ENCODE data around the gene ILDR2.

DNA sequence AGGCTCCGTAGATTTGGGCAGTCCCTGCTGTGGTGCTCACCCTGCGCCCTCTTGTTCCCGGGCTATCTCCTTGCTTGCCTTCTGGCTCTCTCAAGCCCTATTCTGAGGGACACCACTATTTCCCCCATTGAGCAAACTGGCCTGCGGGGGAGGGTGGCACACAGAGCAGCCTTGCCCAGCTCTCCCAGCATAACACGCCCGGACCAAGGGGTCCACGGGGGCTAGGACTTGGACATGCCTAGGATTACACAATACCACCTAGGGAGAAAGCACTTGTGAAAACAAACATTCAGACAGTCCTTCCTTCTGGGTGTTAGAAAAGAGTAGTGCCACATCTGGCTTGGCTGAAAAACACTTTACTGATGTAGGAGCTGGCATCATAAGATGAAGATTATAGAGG lies 106.7 kb downstream of the ILDR2 start:
- TF ChIP-seq, protein P1, sequence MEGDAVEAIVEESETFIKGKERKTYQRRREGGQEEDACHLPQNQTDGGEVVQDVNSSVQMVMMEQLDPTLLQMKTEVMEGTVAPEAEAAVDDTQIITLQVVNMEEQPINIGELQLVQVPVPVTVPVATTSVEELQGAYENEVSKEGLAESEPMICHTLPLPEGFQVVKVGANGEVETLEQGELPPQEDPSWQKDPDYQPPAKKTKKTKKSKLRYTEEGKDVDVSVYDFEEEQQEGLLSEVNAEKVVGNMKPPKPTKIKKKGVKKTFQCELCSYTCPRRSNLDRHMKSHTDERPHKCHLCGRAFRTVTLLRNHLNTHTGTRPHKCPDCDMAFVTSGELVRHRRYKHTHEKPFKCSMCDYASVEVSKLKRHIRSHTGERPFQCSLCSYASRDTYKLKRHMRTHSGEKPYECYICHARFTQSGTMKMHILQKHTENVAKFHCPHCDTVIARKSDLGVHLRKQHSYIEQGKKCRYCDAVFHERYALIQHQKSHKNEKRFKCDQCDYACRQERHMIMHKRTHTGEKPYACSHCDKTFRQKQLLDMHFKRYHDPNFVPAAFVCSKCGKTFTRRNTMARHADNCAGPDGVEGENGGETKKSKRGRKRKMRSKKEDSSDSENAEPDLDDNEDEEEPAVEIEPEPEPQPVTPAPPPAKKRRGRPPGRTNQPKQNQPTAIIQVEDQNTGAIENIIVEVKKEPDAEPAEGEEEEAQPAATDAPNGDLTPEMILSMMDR (IDR thresholded peaks at IDR 0.05): no peak
- TF ChIP-seq POLR2AphosphoS5 (IDR thresholded peaks at IDR 0.05) (no peak), EP300 (IDR thresholded peaks at IDR 0.05) (no peak)

All from gastroesophageal sphincter (tissue), 3 donors.